NT2/D1 (cell line): Measurements from ENCODE around the gene MATN1.

Experiments
- SUZ12 ChIP-seq: IDR thresholded peaks from 2 replicates; pipeline ENCODE4 v1.6.1; 2011; ENCODE audit not compliant: insufficient read length, insufficient read depth; ENCODE audit errors: extremely low read depth
- YY1 ChIP-seq: IDR thresholded peaks from 2 replicates; pipeline ENCODE4 v1.6.1; 2011; ENCODE audit not compliant: insufficient read length, insufficient read depth

GRCh38 chr1:30726236-30726635 is 2.9 kb upstream of the MATN1 start:
- no peak for TF ChIP-seq YY1
- TF ChIP-seq SUZ12, result no peak
